ENCODE data around the gene GASK1A.

GRCh38 chr3:43022121-43022520 lies 43.0 kb downstream of the GASK1A start:
- TF ChIP-seq, protein P1, sequence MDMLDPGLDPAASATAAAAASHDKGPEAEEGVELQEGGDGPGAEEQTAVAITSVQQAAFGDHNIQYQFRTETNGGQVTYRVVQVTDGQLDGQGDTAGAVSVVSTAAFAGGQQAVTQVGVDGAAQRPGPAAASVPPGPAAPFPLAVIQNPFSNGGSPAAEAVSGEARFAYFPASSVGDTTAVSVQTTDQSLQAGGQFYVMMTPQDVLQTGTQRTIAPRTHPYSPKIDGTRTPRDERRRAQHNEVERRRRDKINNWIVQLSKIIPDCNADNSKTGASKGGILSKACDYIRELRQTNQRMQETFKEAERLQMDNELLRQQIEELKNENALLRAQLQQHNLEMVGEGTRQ (IDR thresholded peaks at IDR 0.05; ENCODE audit: low read depth, low read length) = no peak
- TF ChIP-seq, protein P2, sequence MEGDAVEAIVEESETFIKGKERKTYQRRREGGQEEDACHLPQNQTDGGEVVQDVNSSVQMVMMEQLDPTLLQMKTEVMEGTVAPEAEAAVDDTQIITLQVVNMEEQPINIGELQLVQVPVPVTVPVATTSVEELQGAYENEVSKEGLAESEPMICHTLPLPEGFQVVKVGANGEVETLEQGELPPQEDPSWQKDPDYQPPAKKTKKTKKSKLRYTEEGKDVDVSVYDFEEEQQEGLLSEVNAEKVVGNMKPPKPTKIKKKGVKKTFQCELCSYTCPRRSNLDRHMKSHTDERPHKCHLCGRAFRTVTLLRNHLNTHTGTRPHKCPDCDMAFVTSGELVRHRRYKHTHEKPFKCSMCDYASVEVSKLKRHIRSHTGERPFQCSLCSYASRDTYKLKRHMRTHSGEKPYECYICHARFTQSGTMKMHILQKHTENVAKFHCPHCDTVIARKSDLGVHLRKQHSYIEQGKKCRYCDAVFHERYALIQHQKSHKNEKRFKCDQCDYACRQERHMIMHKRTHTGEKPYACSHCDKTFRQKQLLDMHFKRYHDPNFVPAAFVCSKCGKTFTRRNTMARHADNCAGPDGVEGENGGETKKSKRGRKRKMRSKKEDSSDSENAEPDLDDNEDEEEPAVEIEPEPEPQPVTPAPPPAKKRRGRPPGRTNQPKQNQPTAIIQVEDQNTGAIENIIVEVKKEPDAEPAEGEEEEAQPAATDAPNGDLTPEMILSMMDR (conservative IDR thresholded peaks at IDR 0.05; ENCODE audit: low read depth, low read length) = no peak
- TF ChIP-seq MAFK (IDR thresholded peaks at IDR 0.05; ENCODE audit: low read depth, low read length) (no peak), MAZ (IDR thresholded peaks at IDR 0.05; ENCODE audit: borderline replicate concordance, low read depth, low read length) (no peak)

All from IMR-90 (cell line).